PC-3 (cell line): Measurements from ENCODE around the gene LPXN. TPM values are rescaled to one million over a fixed set of nuclear protein-coding genes. Genes with fewer than 3 reads are reported as not detected.

Source experiments
- ATAC-seq: fragments of 200-7000 bp; cut with Tn5 transposase; 2 replicates; pipeline ENCODE4 v1.9.1; 2020; ENCODE audit warnings: mild to moderate bottlenecking, moderate library complexity
- BruUV-seq: library from RNA; stranded (reverse); fragments of 400-500 nt; replicated peaks from 2 replicates; lab custom pipeline; 2021; lab: Mats Ljungman, UMichigan
- CTCF ChIA-PET: fragments of 300-600 bp; sonication (Branson Sonifier 250); formaldehyde crosslinking; loops from one replicate; lab custom pipeline; 2022; ENCODE audit warnings: antibody characterized with exemption; lab: Charles Lee
- POLR2A ChIA-PET: fragments of 300-600 bp; sonication (Branson Sonifier 250); formaldehyde crosslinking; loops from one replicate; lab custom pipeline; 2022; ENCODE audit warnings: antibody characterized with exemption; ENCODE audit not compliant: unreplicated experiment; lab: Charles Lee
- DNase-seq: peaks from one replicate; pipeline ENCODE4 v3.0.0-alpha.2; 2015
- H2AFZ ChIP-seq: fragments of 300-600 bp; sonication (generic); 2 replicates; pipeline ENCODE4 v1.6.0; 2016; ENCODE audit warnings: antibody characterized with exemption, low read length
- H3F3A ChIP-seq: fragments of 300-600 bp; sonication (generic); one replicate; pipeline ENCODE4 v1.6.0; 2017; ENCODE audit warnings: antibody characterized with exemption, low read length, control low read depth, mild to moderate bottlenecking; ENCODE audit not compliant: unreplicated experiment
- H3K27ac ChIP-seq: fragments of 300-600 bp; sonication (generic); 2 replicates; pipeline ENCODE4 v1.5.1; 2016; ENCODE audit warnings: mild to moderate bottlenecking, low read length
- H3K27me3 ChIP-seq: fragments of 300-600 bp; sonication (generic); 2 replicates; pipeline ENCODE4 v1.6.1; 2016; ENCODE audit warnings: low read length, mixed read lengths
- H3K36me3 ChIP-seq: fragments of 300-600 bp; sonication (generic); 2 replicates; pipeline ENCODE4 v1.6.1; 2016; ENCODE audit warnings: low read depth, mixed run types, low read length, mixed read lengths
- H3K4me1 ChIP-seq: fragments of 300-600 bp; sonication (generic); 2 replicates; pipeline ENCODE4 v1.5.1; 2016; ENCODE audit warnings: low read length; ENCODE audit not compliant: insufficient read depth
- H3K4me2 ChIP-seq: fragments of 300-600 bp; sonication (generic); 2 replicates; pipeline ENCODE4 v1.6.0; 2016; ENCODE audit warnings: low read length
- H3K4me3 ChIP-seq: fragments of 300-600 bp; sonication (generic); 2 replicates; pipeline ENCODE4 v1.5.1; 2016; ENCODE audit warnings: mild to moderate bottlenecking, low read length, mixed read lengths
- H3K79me2 ChIP-seq: fragments of 300-600 bp; sonication (generic); 2 replicates; pipeline ENCODE4 v1.6.1; 2017; ENCODE audit warnings: low read length, mixed read lengths
- H3K9ac ChIP-seq: fragments of 300-600 bp; sonication (generic); 2 replicates; pipeline ENCODE4 v1.6.0; 2016; ENCODE audit warnings: mild to moderate bottlenecking, low read length
- H3K9me2 ChIP-seq: fragments of 300-600 bp; sonication (generic); replicated peaks from 2 replicates; pipeline ENCODE4 v1.6.1; 2016; ENCODE audit warnings: mixed run types, low read length, mixed read lengths
- H3K9me3 ChIP-seq: fragments of 300-600 bp; sonication (generic); 2 replicates; pipeline ENCODE4 v1.6.1; 2016; ENCODE audit warnings: low read length, mixed read lengths
- H4K20me1 ChIP-seq: fragments of 300-600 bp; sonication (generic); 2 replicates; pipeline ENCODE4 v1.6.1; 2016; ENCODE audit warnings: low read length, mixed read lengths
- EZH2 ChIP-seq: fragments of 300-600 bp; sonication (generic); IDR thresholded peaks from one replicate; pipeline ENCODE4 v1.6.1; 2017; ENCODE audit warnings: antibody characterized with exemption, mild to moderate bottlenecking, low read length; ENCODE audit not compliant: unreplicated experiment
- EZH2phosphoT487 ChIP-seq: fragments of 300-600 bp; sonication (generic); IDR thresholded peaks from 2 replicates; pipeline ENCODE4 v1.6.1; 2018; ENCODE audit warnings: mild to moderate bottlenecking, antibody characterized with exemption, low read length, borderline replicate concordance
- intact Hi-C: fragments of 100-400 bp; cut with micrococcal nuclease; formaldehyde crosslinking; loops from 2 replicates; pipeline ENCODE4 v1.9.0; 2023
- total RNA-seq: library from RNA; depleted of rRNA; stranded (reverse); fragments of >200 nt; gene quantifications from 2 replicates; pipeline ENCODE4 v1.2.3, GENCODE V29; 2014
- TF ChIP-seq, protein P1 (sequence below): fragments of 300-600 bp; sonication (generic); conservative IDR thresholded peaks from 2 replicates; pipeline ENCODE4 v1.5.1; 2017; ENCODE audit warnings: antibody characterized with exemption, low read depth, mild to moderate bottlenecking, low read length

The LPXN gene
- total RNA-seq, 1 experiment from 2014 or later: 12.1 TPM

DNA sequence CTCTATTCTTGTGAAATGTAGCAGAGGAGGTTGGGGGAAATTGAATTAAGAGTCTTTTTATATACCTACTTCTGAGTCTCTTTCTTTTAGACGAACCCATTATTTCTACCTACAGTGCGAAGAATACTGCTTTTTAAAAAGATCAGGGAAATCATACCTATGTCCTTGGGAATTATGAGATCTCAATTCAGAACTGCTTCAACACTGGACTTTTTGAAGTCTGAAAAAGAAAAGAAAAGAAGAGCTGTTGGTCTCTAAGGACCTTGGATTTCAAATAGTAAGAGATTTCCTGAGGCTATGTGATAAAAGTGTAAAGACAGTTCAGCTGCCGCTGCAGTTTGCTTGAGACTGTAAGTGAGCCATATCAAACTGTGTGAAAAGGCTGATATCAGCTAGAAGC, 64.0 kb downstream of the LPXN start:
- CTCF ChIA-PET: no interaction called here

DNA sequence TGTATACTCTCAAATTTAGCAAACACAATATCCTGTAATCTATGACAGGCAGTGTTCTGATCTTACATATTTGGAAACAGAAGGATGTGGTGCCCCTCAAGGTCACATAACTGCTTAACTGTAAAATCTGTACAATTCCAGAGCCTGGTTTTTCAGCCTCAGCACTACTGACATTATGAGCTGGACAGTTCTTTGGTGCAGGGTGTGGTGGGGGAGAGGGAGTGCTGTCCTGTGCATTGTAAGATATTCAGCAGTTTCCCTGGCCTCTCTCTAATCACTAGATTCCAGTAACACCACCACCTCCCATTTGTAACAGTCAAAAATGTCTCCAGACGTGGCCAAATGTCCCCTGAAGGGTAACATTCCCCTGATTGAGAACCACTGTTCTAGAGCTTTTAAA, 65.9 kb downstream of the LPXN start:
- no peaks in the 10 kb centered on the region for H4K20me1 ChIP-seq
- H3K9me2 ChIP-seq: no peaks in the 10 kb centered on the region
- DNase-seq (no peak), ATAC-seq (no peak)
- no peak overlapping the region for H3K4me2 ChIP-seq
- intact Hi-C loops: loop anchor here (5.0 to 10.0 kb wide), 4 partner anchors 225 to 747 kb away; partner anchors contain the start of gene CTNND1
- H3K4me1 ChIP-seq: peaks cover 7% of the 10 kb centered on the region; the same call in 1 of the 2 replicates
- POLR2A ChIA-PET: no interaction called here
- H3K27me3 ChIP-seq: no peaks in the 10 kb centered on the region
- no peaks in the 10 kb centered on the region for H3F3A ChIP-seq
- no peaks in the 10 kb centered on the region for H3K36me3 ChIP-seq
- no peaks in the 10 kb centered on the region for H3K79me2 ChIP-seq
- H2AFZ ChIP-seq: no peak overlapping the region
- no peak overlapping the region for H3K4me3 ChIP-seq
- H3K9ac ChIP-seq: no peak overlapping the region
- no peaks in the 10 kb centered on the region for H3K9me3 ChIP-seq
- CTCF ChIA-PET: no interaction called here
- no TSS peak for BruUV-seq
- no peak for TF ChIP-seq EZH2
- no peak for TF ChIP-seq EZH2phosphoT487
- TF ChIP-seq, protein P1, sequence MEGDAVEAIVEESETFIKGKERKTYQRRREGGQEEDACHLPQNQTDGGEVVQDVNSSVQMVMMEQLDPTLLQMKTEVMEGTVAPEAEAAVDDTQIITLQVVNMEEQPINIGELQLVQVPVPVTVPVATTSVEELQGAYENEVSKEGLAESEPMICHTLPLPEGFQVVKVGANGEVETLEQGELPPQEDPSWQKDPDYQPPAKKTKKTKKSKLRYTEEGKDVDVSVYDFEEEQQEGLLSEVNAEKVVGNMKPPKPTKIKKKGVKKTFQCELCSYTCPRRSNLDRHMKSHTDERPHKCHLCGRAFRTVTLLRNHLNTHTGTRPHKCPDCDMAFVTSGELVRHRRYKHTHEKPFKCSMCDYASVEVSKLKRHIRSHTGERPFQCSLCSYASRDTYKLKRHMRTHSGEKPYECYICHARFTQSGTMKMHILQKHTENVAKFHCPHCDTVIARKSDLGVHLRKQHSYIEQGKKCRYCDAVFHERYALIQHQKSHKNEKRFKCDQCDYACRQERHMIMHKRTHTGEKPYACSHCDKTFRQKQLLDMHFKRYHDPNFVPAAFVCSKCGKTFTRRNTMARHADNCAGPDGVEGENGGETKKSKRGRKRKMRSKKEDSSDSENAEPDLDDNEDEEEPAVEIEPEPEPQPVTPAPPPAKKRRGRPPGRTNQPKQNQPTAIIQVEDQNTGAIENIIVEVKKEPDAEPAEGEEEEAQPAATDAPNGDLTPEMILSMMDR: no peak
- H3K27ac ChIP-seq: no peak overlapping the region

More for the DNA sequence above, 64.0 kb downstream of the LPXN start:
- BruUV-seq: no TSS peak
- DNase-seq: no peak
- no peaks in the 10 kb centered on the region for H4K20me1 ChIP-seq
- TF ChIP-seq, protein P1: no peak
- TF ChIP-seq EZH2 (no peak), EZH2phosphoT487 (no peak)
- H3F3A ChIP-seq: no peaks in the 10 kb centered on the region
- H3K4me1 ChIP-seq: peaks cover 7% of the 10 kb centered on the region; the same call in 1 of the 2 replicates
- no peak overlapping the region for H3K27ac ChIP-seq
- no peak overlapping the region for H2AFZ ChIP-seq
- POLR2A ChIA-PET: no interaction called here
- ATAC-seq: no peak
- H3K36me3 ChIP-seq: no peaks in the 10 kb centered on the region
- H3K27me3 ChIP-seq: no peaks in the 10 kb centered on the region
- no peaks in the 10 kb centered on the region for H3K9me3 ChIP-seq
- H3K4me2 ChIP-seq: no peak overlapping the region
- H3K9me2 ChIP-seq: no peaks in the 10 kb centered on the region
- no peak overlapping the region for H3K4me3 ChIP-seq
- intact Hi-C loops: loop anchor here (5.0 to 10.0 kb wide), 4 partner anchors 227 to 749 kb away; partner anchors contain the start of gene CTNND1
- H3K79me2 ChIP-seq: no peaks in the 10 kb centered on the region
- no peak overlapping the region for H3K9ac ChIP-seq

DNA sequence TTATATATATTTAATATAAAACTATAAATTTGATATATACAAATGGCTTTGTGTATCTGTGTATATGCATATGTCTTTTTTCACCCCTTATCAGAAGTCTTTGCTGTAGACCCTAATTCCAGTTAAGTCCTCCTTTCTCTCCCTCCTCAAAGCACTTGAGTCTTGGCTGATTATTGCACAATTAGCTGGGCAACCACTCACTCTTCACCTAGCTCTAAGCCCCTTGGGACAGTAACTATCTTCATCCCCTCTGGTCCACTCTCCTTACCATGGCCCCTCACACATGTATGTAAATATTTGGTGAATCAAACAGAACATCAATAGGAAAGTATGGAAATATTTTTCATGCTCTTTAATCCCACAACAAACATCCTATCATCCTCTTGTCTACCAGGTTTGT, 66.8 kb downstream of the LPXN start:
- Histone ChIP-seq H3K9me3 (no peaks in the 10 kb centered on the region), H3K27me3 (no peaks in the 10 kb centered on the region), H3K9ac (no peak overlapping the region), H3K4me3 (no peak overlapping the region), H3K79me2 (no peaks in the 10 kb centered on the region), H3K4me1 (peaks cover 7% of the 10 kb centered on the region; the same call in 1 of the 2 replicates), H3K27ac (no peak overlapping the region), H2AFZ (no peak overlapping the region), H3F3A (no peaks in the 10 kb centered on the region), H4K20me1 (no peaks in the 10 kb centered on the region), H3K4me2 (no peak overlapping the region), H3K36me3 (no peaks in the 10 kb centered on the region), H3K9me2 (no peaks in the 10 kb centered on the region)
- TF ChIP-seq EZH2phosphoT487: no peak
- TF ChIP-seq, protein P1: no peak
- no peak for TF ChIP-seq EZH2
- no TSS peak for BruUV-seq
- DNase-seq (no peak), ATAC-seq (no peak)
- POLR2A ChIA-PET: no interaction called here
- CTCF ChIA-PET: no interaction called here
- intact Hi-C loops: no loop called here
